NCI-H2081 treated with DMSO at 0.1 percent for 48 hours (cell line): ENCODE measurements around the gene HSPA1A.
"Not testable (repeated sequence)": the region's sequence is repeated elsewhere in the genome, so short reads cannot be mapped to it uniquely, and the experiment has no call there.

ENCODE experiments used
- DNase-seq: peaks from one replicate; lab custom pipeline; 2025; lab: John Stamatoyannopoulos, UW

Gene HSPA1A

GRCh38 chr6:31811645-31812044 lies 3.7 kb upstream of the HSPA1A start:
- DNase-seq = no peak

- DNase-seq = no peak
These were observed 1.9 kb upstream of the HSPA1A start for GRCh38 chr6:31813465-31813849.

- DNase-seq = peak; percentile 69
These were observed 692 bp upstream of the HSPA1A start for GRCh38 chr6:31814677-31815024.

GRCh38 chr6:31817133-31817928 lies 2.0 kb downstream of the HSPA1A start:
- DNase-seq = not testable (repeated sequence)

GRCh38 chr6:31817929-31818511 lies 2.7 kb downstream of the HSPA1A start:
- not testable (repeated sequence) for DNase-seq

- no peak for DNase-seq
These were observed 4.5 kb downstream of the HSPA1A start for GRCh38 chr6:31819871-31820299.

- DNase-seq = not testable (repeated sequence)
These were observed 5.1 kb downstream of the HSPA1A start for GRCh38 chr6:31820399-31820798.

- DNase-seq = no peak
These were observed 6.1 kb downstream of the HSPA1A start for GRCh38 chr6:31821301-31822035.

GRCh38 chr6:31822036-31822821 lies 6.9 kb downstream of the HSPA1A start:
- DNase-seq = no peak

- DNase-seq = not testable (repeated sequence)
These were observed 8.4 kb downstream of the HSPA1A start for GRCh38 chr6:31823592-31824196.

GRCh38 chr6:31825553-31825952 lies 10.2 kb downstream of the HSPA1A start:
- DNase-seq = no peak

GRCh38 chr6:31826793-31827285 lies 11.5 kb downstream of the HSPA1A start:
- DNase-seq = no peak

- DNase-seq = peak; percentile 99
These were observed 12.1 kb downstream of the HSPA1A start, which contains the start of gene HSPA1B for GRCh38 chr6:31827286-31828079. Gene HSPA1B, plus strand, starts transcription at chr6:31827738. Its CDS starts 213 bp downstream, at chr6:31827951.

GRCh38 chr6:31829633-31830283 lies 14.4 kb downstream of the HSPA1A start:
- DNase-seq = no peak

- no peak for DNase-seq
These were observed 15.6 kb downstream of the HSPA1A start for GRCh38 chr6:31830886-31831335.

- no peak for DNase-seq
These were observed 16.2 kb downstream of the HSPA1A start for GRCh38 chr6:31831350-31832215.

- DNase-seq = peak; percentile 78
These were observed 19.3 kb downstream of the HSPA1A start for GRCh38 chr6:31834367-31835250.

- DNase-seq = no peak
These were observed 20.7 kb downstream of the HSPA1A start for GRCh38 chr6:31836047-31836473.
